ENCODE data around the gene GPR146. TPM values are rescaled to one million over a fixed set of nuclear protein-coding genes. Genes with fewer than 3 reads are reported as not detected.

Gene GPR146
- total RNA-seq, 4 donors from 2014 or later: 8.7 to 49.4 (median 32.7) TPM

- Histone ChIP-seq H3K36me3 (no peaks in the 10 kb centered on the region), H3K9me3 (no peaks in the 10 kb centered on the region), H3K4me1 (peaks cover 41 to 68% of the 10 kb centered on the region in 2 donors), H3K27me3 (no peaks in the 10 kb centered on the region), H3K4me3 (replicated peaks in 1 of 3) (no peak overlapping the region), H3K27ac (peak overlapping the region; percentile 61 to 81 (median 66))
- DNase-seq: peak; percentile 75 to 80
- intact Hi-C loops (cut with DNase I): no loop called here
- no peak for TF ChIP-seq CTCF (IDR thresholded peaks at IDR 0.05)
- TF ChIP-seq POLR2A (IDR thresholded peaks at IDR 0.05): no peak
- WGBS, 2 donors: 25 to 65% methylated on average over 12 to 16 of the region's 17 CpGs
Measured at GRCh38 chr7:1053816-1054370, 9.5 kb downstream of the GPR146 start.

GRCh38 chr7:1054438-1054837 lies 10.1 kb downstream of the GPR146 start:
- intact Hi-C loops (cut with DNase I): no loop called here
- Histone ChIP-seq H3K27ac (peak overlapping the region; percentile 61 to 81 (median 66)), H3K27me3 (no peaks in the 10 kb centered on the region), H3K9me3 (no peaks in the 10 kb centered on the region), H3K4me3 (replicated peaks in 1 of 3) (no peak overlapping the region), H3K4me1 (peaks cover 41 to 62% of the 10 kb centered on the region in 2 donors), H3K36me3 (no peaks in the 10 kb centered on the region)
- 25 to 40% methylated on average over 14 to 20 of the region's 25 CpGs for WGBS, 2 donors
- peak; percentile 86 to 87 for DNase-seq
- TF ChIP-seq CTCF (IDR thresholded peaks at IDR 0.05): no peak
- no peak for TF ChIP-seq POLR2A (IDR thresholded peaks at IDR 0.05)

- intact Hi-C loops (cut with DNase I): no loop called here
- Histone ChIP-seq H3K27me3 (no peaks in the 10 kb centered on the region), H3K4me3 (replicated peaks in 1 of 3) (peak overlapping the region in 1 of 3 donors; percentile 19), H3K9me3 (no peaks in the 10 kb centered on the region), H3K36me3 (no peaks in the 10 kb centered on the region), H3K27ac (peak overlapping the region; percentile 61 to 81 (median 66)), H3K4me1 (peaks cover 42 to 58% of the 10 kb centered on the region in 2 donors)
- peak; percentile 63 to 66 for DNase-seq
- TF ChIP-seq CTCF (IDR thresholded peaks at IDR 0.05) (no peak), POLR2A (IDR thresholded peaks at IDR 0.05) (no peak)
- 22 to 39% methylated on average over 9 to 26 of the region's 32 CpGs for WGBS, 2 donors
Measured at GRCh38 chr7:1054861-1055450, 10.6 kb downstream of the GPR146 start.

GRCh38 chr7:1055491-1055955 lies 11.2 kb downstream of the GPR146 start:
- 71 to 75% methylated on average over 5 to 7 of the region's 15 CpGs for WGBS, 2 donors
- no peaks in the 10 kb centered on the region for H3K36me3 ChIP-seq
- intact Hi-C loops (cut with DNase I): no loop called here
- TF ChIP-seq CTCF (IDR thresholded peaks at IDR 0.05) (no peak), POLR2A (IDR thresholded peaks at IDR 0.05) (no peak)
- H3K27me3 ChIP-seq: no peaks in the 10 kb centered on the region
- peak overlapping the region; percentile 61 to 81 (median 66) for H3K27ac ChIP-seq
- peaks cover 48 to 58% of the 10 kb centered on the region in 2 donors for H3K4me1 ChIP-seq
- no peaks in the 10 kb centered on the region for H3K9me3 ChIP-seq
- H3K4me3 ChIP-seq (replicated peaks in 1 of 3): peak overlapping the region in 1 of 3 donors; percentile 19
- no peak for DNase-seq

Data from thyroid gland (tissue), 4 donors.